Measurements from ENCODE around the gene CRLF3. TPM values are rescaled to one million over a fixed set of nuclear protein-coding genes. Genes with fewer than 3 reads are reported as not detected.
A peak's percentile ranks its signal among the peaks of the same experiment; 100 is the strongest.

Gene CRLF3, protein sequence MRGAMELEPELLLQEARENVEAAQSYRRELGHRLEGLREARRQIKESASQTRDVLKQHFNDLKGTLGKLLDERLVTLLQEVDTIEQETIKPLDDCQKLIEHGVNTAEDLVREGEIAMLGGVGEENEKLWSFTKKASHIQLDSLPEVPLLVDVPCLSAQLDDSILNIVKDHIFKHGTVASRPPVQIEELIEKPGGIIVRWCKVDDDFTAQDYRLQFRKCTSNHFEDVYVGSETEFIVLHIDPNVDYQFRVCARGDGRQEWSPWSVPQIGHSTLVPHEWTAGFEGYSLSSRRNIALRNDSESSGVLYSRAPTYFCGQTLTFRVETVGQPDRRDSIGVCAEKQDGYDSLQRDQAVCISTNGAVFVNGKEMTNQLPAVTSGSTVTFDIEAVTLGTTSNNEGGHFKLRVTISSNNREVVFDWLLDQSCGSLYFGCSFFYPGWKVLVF
- 10 to 100 TPM in 3 of 9 donors, 1 to 10 TPM in 6; 3.1 to 18.0 (median 7.8) TPM for total RNA-seq
- polyA plus RNA-seq: 1 to 10 TPM; 3.4 to 6.8 (median 6.0) TPM
- long read RNA-seq, donor 1: 0 reads
- long read RNA-seq, donor 2, partial matches to known transcripts: 0 of 1 reads
- long read RNA-seq, donor 2, other reads (novel, unspliced or antisense): 0 of 1 reads
- long read RNA-seq, donor 3, partial matches to known transcripts: 0 of 1 reads
- long read RNA-seq, donor 3, other reads (novel, unspliced or antisense): 0 of 1 reads
- long read RNA-seq, donor 4, partial matches to known transcripts: 0 of 3 reads
- long read RNA-seq, donor 4, other reads (novel, unspliced or antisense): 3 of 3 reads
- long read RNA-seq, donor 5, transcript CRLF3-201 (8 exons, 2,957 nt): major isoform, 17 of 24 reads
- long read RNA-seq, donor 5, partial matches to known transcripts: 1 of 24 reads
- long read RNA-seq, donor 5, other reads (novel, unspliced or antisense): 6 of 24 reads
- long read RNA-seq, donor 6, partial matches to known transcripts: 0 of 2 reads
- long read RNA-seq, donor 6, other reads (novel, unspliced or antisense): 0 of 2 reads
- long read RNA-seq, donor 7: 0 reads
- long read RNA-seq, donor 8, partial matches to known transcripts: 7 of 9 reads
- long read RNA-seq, donor 8, other reads (novel, unspliced or antisense): 0 of 9 reads
- long read RNA-seq, donor 9, partial matches to known transcripts: 0 of 1 reads
- long read RNA-seq, donor 9, other reads (novel, unspliced or antisense): 0 of 1 reads
- long read RNA-seq, donor 10, partial matches to known transcripts: 0 of 1 reads
- long read RNA-seq, donor 10, other reads (novel, unspliced or antisense): 0 of 1 reads

DNA sequence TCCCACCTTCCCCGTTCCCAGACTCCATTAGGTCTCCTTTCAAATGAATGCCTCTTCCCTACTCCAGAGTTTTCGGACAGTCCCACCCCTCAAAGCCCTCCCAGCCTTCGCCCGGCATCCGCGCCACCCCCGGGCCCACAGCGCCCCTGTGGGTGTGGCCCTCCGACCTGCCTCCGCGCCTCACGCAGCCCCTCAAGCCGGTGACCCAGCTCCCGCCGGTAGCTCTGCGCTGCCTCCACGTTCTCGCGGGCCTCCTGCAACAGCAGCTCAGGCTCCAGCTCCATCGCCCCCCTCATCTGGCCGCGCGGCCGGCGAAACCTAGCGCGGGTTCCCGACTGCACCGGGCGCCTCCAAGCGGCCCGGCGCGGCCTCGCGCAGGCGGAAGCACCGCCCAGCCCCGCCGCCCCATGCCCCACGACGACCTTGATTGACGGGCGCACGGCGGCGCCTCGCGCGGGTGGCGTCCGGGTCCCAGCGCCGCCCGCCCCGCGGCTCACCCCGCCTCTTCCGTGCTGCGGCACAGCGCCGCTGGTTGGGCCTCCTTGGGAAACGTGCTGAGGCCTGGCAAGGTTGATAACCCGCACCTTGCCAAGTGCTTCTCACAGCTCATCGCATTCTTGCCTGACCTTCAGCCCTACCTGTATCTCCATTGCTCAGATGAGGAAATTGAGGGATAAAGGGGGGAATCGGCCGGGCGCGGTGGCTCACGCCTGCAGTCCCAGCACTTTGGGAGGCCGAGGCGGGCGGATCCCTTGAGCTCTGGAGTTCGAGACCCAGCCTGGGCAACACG, at the start of gene CRLF3:
TSS of gene CRLF3 (minus strand) at position 337 of the 790 bp plus-strand sequence. CDS start at position 296, 41 bp downstream.
- WGBS, 4 donors: 4 to 18% (median 11%) methylated on average over 21 to 75 of the region's 75 CpGs
- intact Hi-C loops (cut with DNase I): loop anchor here (10.0 kb wide), 1 partner anchor 110 kb away; no protein-coding TSS in a partner anchor
- peak within 1 kb of the TSS in 4 of 5 donors; percentile 49 to 85 (median 78) for H3K27ac ChIP-seq
- H3K9me3 ChIP-seq (replicated peaks in 1 of 3): no peaks in the 10 kb centered on the region
- DNase-seq: peak; percentile 86 to 91 (median 88)
- TF ChIP-seq, protein P1, sequence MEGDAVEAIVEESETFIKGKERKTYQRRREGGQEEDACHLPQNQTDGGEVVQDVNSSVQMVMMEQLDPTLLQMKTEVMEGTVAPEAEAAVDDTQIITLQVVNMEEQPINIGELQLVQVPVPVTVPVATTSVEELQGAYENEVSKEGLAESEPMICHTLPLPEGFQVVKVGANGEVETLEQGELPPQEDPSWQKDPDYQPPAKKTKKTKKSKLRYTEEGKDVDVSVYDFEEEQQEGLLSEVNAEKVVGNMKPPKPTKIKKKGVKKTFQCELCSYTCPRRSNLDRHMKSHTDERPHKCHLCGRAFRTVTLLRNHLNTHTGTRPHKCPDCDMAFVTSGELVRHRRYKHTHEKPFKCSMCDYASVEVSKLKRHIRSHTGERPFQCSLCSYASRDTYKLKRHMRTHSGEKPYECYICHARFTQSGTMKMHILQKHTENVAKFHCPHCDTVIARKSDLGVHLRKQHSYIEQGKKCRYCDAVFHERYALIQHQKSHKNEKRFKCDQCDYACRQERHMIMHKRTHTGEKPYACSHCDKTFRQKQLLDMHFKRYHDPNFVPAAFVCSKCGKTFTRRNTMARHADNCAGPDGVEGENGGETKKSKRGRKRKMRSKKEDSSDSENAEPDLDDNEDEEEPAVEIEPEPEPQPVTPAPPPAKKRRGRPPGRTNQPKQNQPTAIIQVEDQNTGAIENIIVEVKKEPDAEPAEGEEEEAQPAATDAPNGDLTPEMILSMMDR (IDR thresholded peaks at IDR 0.05): peak in 5 of 6 experiments; percentile 32 to 63 (median 60)
- TF ChIP-seq POLR2A (IDR thresholded peaks at IDR 0.05): peak; percentile 58 to 73
- H3K36me3 ChIP-seq (replicated peaks in 1 of 2): no peaks in the 10 kb centered on the region
- peaks cover 9 to 31% of the 10 kb centered on the region in 2 donors for H3K4me1 ChIP-seq (replicated peaks in 1 of 2)
- H3K27me3 ChIP-seq: no peaks in the 10 kb centered on the region
- peak within 1 kb of the TSS; percentile 62 to 96 (median 80) for H3K4me3 ChIP-seq

DNA sequence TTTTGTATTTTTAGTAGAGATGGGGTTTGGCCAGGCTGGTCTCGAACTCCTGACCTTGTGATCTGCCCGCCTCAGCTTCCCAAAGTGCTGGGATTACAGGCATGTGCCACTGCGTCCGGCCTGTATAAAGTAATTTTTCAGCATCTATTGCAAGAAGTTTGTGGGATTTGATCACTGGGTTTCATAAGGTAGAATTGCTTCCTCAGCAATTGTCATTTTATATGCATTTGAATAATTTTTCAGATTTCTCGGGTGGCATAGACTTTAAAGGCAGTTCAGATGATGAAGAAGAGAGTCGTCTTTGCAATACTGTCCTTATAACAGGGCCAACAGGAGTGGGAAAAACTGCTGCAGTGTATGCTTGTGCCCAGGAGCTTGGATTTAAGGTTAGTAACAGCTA, 44.5 kb upstream of the CRLF3 start:
- H3K4me3 ChIP-seq: no peak overlapping the region
- H3K9me3 ChIP-seq (replicated peaks in 1 of 3): no peaks in the 10 kb centered on the region
- no peak for TF ChIP-seq POLR2A (IDR thresholded peaks at IDR 0.05)
- TF ChIP-seq, protein P1 (IDR thresholded peaks at IDR 0.05): no peak
- no peaks in the 10 kb centered on the region for H3K4me1 ChIP-seq (replicated peaks in 1 of 2)
- no peaks in the 10 kb centered on the region for H3K27me3 ChIP-seq
- DNase-seq: peak in 1 of 7 donors; percentile 17
- intact Hi-C loops (cut with DNase I): no loop called here
- H3K36me3 ChIP-seq (replicated peaks in 1 of 2): no peaks in the 10 kb centered on the region
- 92 to 96% (median 95%) methylated on average over 6 of the region's 6 CpGs for WGBS, 4 donors
- H3K27ac ChIP-seq: no peak overlapping the region

DNA sequence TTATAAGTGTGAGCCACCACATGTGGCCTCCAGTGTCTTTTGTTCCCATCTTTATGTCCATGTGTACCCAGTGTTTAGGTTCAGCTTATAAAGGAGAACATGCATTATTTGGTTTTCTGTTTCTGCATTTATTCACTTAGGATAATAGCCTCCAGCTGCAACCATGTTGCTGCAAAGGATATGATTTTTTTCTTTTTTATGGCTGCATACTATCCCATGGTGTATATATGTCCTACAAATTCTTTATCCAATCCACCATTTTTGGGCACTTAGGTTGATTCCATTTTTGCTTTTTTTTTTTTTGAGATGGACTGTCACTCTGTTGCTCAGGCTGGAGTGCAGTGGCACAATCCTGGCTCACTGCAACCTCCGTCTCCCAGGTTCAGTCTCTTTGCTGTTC, 40.1 kb upstream of the CRLF3 start:
- no peaks in the 10 kb centered on the region for H3K36me3 ChIP-seq (replicated peaks in 1 of 2)
- TF ChIP-seq, protein P1 (IDR thresholded peaks at IDR 0.05): no peak
- TF ChIP-seq POLR2A (IDR thresholded peaks at IDR 0.05): no peak
- H3K27ac ChIP-seq: no peak overlapping the region
- intact Hi-C loops (cut with DNase I): no loop called here
- H3K4me3 ChIP-seq: no peak overlapping the region
- no peaks in the 10 kb centered on the region for H3K9me3 ChIP-seq (replicated peaks in 1 of 3)
- no peaks in the 10 kb centered on the region for H3K4me1 ChIP-seq (replicated peaks in 1 of 2)
- no peak for DNase-seq
- 91 to 100% (median 100%) methylated on average over 1 of the region's 1 CpG for WGBS, 4 donors
- no peaks in the 10 kb centered on the region for H3K27me3 ChIP-seq

Measured in adrenal gland (tissue), 19 donors.